HG03342 (cell line): ENCODE measurements around the gene ANO2.

ENCODE experiments used
- ATAC-seq: cut with Tn5 transposase; IDR thresholded peaks from one replicate; pipeline ENCODE4 v1.9.1; 2021; ENCODE audit warnings: mild to moderate bottlenecking, moderate library complexity; ENCODE audit not compliant: unreplicated experiment

Gene ANO2

DNA sequence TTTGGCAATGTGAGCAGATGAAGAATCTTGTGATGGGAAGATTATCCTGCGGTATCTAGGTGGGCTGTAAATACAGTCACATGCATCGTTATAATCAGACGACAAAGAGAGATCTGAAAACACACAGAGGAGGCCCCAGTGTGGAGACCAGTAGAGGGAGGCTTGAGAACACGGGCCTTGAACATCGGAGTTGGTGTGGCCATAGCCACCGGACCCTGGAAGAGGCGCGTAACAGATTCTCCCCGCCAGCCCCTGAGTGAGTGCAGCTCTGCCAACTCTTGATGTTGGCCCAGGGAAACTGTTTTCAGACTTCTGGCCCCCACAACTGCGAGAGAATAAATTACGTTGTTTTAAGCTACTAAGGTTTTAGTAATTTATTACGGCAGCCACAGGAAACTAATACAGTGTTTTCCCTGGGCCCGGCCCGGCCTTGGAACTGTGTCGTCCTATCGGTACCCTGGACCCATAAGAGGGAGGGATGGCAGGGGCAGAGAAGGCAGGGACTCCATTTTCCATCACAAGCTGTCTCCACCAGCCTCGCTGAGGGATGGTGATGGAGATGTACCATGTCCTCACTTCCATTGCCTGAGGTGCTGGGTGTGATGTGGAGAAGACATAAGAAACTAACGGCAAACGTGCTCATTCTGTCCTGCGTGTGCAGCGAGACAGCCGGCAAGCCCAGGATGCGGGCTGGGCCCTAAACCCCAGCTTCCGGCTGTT is 421.5 kb downstream of the ANO2 start:
- no peak for ATAC-seq

DNA sequence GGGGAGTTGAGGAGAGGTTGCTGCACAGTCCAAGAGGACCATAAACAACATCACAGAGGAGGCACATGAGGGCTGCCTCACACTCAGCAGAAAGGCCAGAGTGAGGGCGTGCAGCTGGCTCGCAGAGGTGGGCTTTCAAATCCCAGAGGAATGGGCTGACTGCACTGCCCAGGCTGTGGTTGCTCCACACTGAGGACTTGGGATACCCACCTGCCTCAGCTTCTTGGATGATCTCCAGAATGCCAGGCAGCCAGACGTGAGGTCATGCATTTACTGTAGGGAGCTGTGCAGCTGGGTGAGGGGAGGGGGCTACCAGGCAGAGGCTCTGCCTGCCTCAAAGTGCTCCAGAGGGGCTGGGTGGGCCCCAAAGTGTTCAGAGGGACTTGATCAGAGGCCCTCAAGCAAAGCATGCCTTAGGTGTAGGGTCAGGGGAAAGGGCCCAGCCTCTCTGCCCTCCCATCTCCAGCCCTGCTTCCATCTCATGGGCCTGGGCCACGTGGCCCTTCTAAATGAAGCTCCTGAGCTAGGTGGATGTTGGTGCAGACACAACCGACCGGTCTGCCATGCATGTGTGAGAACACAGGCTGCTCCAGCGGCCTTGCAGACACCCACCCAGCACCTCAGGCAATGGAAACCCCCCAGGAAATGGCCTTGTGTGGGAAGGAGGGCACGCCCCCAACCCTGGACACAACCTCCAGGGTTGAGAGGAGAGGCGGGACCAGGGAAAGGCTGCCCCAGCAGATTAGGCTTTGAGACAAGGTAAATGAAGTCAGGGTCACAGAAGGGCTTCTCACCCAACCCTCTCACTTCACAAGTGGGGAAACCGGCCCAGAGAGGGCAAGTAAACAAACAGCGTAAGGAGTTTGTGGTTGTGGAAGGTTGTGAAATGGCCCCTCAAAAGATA is 422.4 kb downstream of the ANO2 start:
- ATAC-seq = no peak

DNA sequence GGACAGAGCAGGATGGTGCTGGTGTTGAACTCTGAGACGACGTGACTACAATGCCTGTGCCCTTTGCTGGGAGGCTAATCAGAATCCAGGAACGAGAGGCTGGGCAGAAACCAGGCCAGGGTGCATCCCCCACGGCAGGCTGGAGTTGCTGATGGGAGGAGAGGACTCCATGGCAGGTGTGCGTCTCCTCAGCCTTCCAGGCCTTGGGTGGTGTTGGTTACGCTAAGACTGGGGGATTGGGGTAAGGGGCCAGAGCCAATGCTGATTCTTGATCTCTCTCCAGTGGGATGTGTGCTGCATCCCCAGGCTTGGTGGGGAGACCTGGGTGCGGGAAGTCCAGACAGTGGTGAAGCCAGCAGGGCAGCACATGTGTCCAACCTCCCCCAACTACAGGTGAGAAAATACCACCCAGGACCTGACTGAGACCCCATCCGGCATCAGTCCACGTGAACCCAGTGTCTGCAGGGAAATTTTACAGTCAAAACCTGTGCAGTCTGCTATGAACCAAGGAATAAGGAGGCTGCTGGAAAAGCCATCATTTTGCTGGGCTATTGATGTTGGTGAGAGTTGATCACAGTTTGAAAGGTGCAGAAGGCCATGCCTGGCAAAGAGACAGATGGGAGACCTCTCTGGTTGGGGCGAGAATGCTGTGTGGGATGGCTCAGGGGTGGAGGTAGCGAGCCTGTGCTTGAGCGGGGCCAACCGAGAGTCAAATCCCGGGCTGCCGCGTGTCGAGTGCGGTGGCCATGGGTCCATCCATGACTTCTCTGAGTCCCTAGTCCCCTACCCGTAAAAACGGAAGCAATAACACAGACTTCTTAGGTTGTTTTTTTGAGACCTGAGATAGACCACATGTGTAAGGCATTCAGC is 423.4 kb downstream of the ANO2 start:
- ATAC-seq = no peak

DNA sequence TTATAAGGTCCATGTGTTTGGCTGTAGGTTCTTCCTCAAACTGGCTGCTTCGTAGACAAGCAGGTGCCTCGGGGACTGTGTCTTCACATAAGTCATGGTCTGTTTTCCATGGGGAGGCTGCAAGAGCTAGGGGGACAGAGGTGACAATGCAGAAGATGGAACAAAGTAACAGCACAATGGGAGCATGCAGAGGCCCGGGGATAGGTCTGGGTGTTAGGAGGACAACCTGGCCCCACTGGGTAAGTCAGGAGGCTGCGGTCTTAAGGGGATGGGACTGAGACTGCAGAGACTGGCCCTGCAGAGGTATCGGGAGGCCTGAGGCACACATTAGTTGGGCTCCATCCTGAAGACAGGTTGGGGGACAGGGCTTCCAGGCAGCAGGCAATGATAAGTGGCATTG is 424.2 kb downstream of the ANO2 start:
- ATAC-seq = no peak

DNA sequence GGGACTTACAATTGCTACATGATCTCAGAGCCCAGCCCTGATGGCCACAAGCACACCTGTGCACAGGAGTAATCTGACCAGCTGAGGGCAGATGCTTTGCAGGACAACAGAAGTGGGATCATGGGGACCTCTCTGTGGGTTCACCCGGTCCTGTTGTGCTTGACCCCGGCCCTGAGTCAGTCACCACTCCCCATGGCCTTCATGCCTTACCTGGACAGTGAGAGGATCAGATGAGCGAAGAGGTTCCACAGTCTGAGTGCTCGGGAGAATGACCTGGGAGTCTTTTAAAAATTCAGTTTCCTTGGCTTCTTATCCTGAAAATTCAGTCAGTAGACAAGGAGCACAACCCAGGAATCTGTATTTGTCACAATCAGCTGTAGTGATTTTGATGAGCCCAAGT is 425.0 kb downstream of the ANO2 start:
- no peak for ATAC-seq

DNA sequence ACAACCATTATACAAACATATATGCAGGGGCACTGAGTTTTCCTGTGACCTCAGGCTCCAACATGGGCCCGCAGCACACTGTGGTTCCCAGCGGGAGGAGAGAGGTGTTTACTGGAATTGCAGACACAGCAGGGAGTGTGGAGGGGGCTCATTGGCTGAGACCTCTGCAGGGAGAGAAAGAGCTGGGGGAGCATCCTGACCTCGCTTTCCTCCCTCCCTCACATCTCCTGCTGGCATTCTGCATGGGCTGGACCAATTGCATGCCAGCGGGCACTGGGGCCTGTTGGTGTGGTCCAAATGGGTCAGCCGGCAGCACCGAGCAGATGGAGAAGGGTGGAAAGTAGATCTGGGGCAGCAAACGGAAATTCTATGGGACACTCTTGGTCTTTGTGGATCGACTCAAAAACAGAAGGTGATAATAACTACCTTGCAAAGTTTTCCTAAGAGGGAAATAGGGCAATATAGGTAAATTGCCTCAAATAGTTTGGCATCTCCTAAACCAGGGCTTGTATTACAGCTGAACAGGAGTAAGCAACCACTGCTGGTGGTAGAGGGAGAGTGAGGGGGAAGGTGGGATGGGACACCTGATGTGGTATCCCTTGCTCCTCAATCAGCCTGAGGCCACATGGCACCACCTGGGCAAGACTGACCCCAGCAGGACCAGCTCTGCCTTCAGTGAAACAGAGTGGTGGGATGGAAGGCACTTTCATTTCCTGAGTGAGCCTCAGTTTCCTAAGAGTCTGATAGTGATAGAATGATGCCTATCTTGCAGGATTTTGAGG is 426.3 kb downstream of the ANO2 start:
- no peak for ATAC-seq

DNA sequence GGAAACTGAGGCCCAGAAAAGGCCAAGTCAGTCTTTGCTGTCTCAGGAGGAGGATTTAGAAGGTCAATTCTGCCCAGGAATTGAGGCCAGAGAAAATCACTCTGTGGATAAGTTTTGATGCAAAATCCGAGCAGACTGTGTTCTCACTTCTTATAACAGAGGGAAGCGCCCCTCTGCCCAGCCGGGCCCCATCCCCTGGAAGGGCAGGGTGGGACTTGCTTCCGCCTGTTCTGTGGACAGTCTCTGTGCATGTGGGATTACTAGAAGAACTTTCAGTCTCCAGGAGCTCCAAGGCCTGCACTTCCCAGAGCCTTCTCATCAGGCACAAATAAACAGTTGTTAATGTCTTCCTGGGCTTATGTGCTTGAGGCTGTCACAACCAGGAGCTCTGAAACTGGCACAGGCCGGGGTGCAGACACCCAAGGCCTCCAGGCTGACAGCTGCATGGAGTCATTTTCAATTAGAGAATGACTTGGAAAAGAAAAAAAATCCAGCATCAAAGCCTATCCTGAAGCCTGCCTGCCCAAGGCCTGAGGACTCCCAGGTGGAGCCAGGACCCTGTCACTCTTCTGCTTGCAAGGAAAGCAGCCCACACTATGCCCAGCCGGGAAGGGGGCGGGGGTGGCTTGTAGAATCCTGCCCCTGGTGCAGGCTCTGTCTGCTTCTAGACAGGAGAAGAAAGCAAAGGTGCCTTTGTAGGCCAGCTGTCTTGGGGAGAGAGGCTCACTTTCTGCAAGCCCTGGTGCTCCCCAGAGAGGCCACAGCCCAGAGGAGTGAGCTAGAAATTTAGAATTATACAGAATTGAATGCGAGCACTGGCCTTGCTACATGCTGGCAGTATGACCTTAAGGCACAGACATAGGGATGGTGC is 428.5 kb downstream of the ANO2 start:
- no peak for ATAC-seq

DNA sequence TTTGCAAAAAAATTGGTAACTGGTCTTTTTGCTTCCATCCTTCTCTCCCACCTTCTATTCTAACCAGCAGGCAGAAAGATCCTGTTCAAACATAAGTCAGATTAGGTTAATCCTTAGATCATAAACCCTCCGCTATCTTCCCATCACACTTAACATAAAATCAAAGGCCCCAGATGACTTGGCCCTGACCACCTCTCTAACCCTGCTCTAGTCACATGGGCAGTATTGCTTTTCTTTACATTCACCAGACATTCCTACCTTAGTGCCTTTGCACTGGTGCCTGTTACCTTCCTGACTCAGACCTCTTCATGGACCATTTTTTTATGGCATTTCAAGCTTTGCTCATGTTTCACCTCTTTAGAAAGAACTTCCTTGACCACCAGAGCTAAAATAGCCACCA is 429.6 kb downstream of the ANO2 start:
- ATAC-seq = no peak

DNA sequence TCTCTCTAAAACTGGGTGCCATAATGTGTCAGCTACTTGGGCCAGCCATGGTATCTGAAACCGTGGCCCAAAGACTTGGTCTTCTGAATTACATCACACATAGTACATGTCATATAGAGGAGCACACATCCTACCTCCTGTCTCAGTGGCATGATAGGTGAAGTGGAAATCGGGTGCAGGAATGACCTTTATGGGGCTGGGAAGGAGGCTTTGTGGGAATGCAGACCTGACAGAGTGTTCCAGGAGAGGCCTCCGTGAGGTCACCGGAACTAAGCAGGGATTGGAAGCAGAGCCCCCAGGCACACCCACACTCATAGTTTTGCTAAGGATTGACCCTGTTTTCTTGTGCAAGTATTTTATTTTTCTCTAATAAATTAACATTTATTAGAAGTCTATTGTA is 430.5 kb downstream of the ANO2 start:
- ATAC-seq = no peak

DNA sequence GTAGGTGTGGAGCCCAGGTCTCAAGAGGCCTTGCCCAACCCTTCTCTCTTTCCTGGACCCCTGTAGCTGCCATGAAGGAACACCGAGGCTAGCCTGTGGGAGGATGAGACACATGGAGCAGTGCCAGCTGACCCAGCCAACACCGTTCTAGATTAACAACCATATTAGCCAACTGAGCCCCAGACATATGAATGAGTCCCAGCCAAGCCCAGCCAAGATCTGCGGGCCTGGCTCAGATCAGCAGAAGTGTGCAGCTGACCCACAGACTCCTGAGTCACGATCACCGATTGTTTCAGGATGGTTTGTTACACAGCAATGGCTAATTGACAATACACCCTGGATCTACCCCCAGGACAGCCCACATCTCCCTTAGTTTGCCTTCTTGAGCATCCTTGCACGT is 431.0 kb downstream of the ANO2 start:
- no peak for ATAC-seq

DNA sequence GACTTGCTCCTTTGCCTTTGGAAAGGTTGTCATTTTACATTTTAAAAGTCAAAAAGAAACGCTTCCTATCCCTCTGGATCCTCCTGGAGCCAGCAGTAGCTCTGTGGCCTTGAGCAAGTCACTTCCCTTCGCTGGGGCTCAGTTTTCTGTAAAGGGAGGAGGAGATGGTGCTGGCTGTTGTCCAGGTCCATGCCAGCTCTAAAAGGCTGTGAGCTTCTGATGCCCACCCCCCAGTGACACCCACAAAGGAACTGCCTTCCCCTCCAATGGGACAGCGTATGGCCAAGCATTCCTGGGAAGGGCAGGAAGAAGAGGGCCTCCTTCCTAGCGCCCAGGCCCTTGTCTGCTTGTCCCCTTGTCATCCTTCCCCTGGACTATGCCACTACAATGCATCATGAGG is 431.7 kb downstream of the ANO2 start:
- ATAC-seq = no peak
